NCI-H2081 (cell line): ENCODE results near the gene ABCA13.

ENCODE experiments used
- DNase-seq, 2 experiments: peaks; one replicate each; lab custom pipeline; 2025; lab: John Stamatoyannopoulos, UW

Gene ABCA13

DNA sequence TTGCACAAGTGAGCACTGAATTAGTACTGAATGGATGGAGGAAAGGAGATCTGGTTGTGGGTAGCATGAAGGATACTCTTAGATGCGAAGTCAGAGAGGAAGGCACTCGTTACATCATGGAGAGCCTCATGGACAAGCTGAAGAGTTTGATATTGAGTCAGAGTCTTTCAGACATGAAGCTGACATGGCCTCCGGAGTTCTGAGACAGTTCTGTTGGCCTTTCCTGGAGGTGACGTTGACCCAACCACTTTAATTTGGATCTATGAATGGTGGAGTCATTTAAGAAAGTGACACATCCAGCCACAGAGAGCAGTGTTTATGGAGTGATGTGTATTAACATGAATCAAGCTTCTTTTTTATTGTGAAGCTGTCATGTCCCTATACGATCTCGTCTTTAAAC is 466.8 kb downstream of the ABCA13 start:
- DNase-seq = no peak

DNA sequence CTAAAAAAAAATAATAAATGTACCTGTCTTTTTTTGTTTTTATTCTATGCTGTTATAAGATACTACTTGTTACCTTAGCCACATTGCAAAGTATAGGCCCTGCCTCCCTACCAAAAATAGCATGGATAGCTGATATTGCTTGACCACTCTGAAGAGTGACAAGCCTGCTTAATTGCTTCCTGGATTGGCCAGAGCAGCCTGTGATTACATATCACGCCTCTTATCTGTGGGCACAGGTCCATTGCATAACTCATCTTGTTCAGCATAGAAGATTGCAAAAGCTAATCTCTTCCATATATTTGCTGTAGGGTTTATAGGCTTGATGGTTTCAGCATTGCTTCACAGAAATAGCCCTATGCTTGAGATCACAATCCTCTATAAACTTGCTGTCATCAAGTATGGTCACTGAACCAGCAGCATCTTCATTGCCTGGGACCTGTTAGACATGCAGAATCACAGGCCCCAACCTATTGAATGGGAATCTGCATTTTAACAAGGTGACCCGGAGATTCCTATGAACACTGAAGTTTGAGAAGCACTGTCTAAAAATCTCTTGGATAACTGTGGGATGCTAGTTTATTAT is 472.3 kb downstream of the ABCA13 start:
- DNase-seq = peak in 1 of 2 experiments; percentile 12

DNA sequence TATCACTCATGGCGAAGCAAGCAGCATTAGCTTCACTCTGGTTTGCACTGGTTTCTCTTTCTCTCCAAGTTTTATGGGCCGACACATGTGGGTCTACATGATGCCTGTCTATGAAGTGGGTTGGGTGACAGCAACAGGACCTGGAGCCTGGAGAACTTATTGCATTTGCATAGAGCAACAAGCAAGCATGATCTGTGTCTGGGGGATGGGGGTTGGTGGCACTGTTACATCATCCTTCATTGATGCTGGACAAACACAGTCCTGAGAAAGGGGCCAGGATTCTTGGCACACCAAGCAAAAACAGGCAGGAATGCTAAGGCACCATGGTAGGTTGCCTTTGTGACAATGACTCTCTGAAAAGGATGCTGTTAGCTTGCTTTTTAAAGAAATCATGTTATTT is 486.9 kb downstream of the ABCA13 start:
- DNase-seq = no peak

DNA sequence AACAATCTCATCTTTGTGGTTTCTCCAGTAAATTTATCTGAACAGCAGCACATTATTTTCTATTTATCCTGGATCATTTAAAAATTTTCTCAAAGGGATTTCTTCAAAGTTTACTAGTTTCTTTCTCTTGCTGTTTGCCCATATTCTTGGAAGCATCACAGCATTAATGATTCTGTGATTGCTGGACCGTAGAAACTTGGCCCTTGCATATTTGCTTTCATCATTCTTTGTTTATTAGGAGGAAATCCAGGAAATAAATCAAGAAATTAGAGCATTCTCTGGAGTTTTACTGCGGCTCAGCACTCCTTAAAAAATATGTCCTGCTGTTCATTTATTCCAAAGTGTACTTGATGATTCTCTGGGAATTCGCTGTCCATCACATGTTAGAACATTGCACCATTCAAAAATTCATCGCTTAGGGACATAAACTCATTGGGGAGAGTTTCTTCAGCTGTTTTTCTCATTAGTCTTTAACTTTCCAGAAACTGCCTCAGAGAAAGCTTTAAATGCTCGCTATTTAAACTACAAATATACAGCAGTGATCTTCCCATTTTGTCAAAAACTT is 489.1 kb downstream of the ABCA13 start:
- no peak for DNase-seq

DNA sequence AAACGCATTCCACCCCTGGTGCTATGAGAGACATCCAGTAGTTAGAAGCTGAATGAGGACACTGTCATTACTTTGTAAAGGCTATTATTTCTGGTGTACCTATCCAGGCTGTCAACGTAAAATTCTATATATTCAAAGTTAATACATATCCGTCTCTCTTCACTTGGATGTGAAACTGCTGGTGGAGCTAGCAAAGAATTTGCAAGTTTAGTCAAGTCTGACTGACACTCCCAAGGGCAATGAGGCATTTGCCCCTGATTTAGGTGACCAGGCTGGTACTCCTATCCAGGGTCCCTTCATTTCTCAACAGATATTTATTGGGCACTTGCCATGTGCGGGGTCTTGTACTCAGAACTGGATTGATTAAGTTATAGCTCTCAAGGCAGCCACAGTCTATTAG is 493.0 kb downstream of the ABCA13 start:
- DNase-seq = no peak

DNA sequence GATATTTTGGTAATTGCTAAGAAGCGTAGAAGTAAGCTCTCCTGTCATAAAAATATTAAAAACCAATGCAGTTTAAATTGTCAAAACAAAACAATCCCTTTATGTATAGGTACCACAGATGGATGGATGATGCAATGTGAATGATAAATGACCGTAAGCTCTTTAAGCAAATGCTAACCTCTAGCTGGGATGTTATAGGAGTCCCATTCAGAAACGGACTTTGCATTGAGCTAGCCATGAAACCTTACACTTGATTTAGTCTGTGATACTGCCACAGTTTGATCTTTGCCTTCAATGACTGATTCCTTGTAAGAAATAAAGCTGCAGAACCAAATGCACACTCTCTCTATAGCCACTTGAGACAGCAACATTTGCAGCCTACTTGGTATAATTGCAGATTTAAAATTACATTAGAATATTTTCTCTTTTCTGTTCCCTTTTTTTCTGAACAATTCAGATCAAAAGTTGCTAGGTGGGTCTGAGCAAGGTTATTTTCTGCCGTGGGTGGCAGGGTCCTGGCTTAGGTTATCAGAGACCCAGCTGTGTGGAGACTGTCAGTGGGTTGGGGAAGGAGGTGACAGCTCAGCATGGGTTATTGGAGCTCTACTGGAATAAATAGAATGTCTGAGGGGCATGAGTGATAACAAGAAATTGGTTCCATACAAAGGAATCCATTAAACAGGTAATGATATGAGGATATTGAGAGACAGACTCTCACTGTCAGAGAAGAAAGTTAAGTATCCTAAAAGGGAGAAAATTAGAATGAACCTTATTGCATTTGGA is 494.3 kb downstream of the ABCA13 start:
- DNase-seq = no peak

DNA sequence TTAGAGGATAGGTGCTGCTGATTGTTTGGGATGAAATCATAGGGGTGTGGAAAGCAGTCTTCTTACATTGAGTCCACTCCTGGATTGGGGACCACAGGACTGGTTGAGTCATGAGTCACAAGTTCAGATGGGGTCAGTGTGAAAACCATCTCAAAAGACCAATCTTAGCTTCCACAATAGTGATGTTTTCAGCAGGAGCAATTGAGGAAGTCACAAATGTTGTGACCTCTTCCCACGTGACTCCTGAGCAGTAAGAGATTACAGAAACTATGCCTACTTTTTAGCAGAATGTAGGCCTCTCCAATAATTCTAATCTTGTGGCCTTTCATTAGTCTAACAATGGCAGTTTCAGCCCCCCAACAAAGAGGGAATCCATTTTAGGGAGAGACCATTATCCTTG is 496.1 kb downstream of the ABCA13 start:
- no peak for DNase-seq

DNA sequence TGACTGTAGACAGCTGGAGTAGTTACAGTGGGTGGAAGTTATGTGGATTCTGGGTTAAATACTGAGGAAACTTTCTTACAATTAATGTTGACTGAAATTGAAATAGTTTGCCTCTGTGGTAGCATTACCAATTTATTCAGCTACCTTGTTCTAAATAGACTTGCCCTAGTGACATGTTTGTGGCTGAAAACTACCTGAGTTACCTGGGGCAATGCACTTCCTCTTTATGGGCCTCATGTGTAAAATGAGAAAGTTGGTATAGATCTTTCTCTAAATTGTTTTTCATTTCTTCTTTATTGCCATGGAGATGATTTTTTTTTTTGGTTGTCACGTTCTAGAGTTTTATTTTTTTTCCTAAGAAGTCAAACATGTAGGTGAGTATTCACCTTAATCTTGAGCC is 500.4 kb downstream of the ABCA13 start:
- no peak for DNase-seq

DNA sequence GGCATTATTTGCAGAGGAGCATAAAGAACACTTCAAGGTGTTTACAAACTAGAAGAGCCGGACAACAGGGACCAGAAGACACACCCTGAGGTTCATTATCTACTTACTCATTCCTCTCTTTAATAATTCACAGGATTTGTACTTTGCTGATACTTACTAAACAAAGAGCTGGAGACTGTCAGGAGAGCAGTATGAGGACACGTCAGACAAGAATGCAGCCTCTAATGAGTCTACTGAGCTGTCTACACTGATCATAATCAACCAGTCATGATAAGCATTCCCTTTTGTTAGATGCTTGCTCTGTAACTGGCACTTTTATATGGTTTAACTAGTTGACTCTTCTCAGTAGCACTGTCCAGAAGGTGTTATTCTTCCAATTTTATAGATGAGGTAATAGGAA is 509.7 kb downstream of the ABCA13 start:
- DNase-seq = no peak

DNA sequence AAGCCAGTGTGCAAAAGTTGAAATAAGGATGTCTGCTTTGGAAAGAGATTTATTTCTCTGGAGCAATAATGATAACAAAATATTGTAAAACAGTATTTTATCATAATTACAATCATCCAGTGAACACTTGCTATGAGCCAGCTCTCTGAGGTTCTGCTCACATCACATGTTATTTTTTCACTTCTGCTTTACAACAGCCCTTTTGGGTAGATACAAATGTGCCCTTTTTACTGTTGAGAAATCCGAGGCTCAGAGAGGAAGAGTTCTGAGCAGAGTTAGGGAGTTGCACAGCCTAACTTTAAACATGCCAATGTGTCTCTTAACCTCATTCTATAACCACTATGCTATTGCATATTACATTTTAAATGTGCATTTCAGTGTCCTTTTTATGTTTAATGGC is 520.5 kb downstream of the ABCA13 start:
- no peak for DNase-seq
